UCSD-AML1 (cell line): Measurements from ENCODE around the gene ZNF239.
"Not testable (repeated sequence)": the region's sequence is repeated elsewhere in the genome, so short reads cannot be mapped to it uniquely, and the experiment has no call there.

Source experiments
- DNase-seq: peaks from one replicate; lab custom pipeline; 2025; ENCODE audit not compliant: unreplicated experiment; lab: John Stamatoyannopoulos, UW

The ZNF239 gene

GRCh38 chr10:43584051-43584450 lies 9.6 kb upstream of the ZNF239 start:
- DNase-seq: no peak

GRCh38 chr10:43576580-43576979 lies 2.2 kb upstream of the ZNF239 start:
- no peak for DNase-seq

GRCh38 chr10:43576062-43576461 lies 1.6 kb upstream of the ZNF239 start:
- DNase-seq: no peak

- DNase-seq: no peak
Measured at GRCh38 chr10:43574906-43575305, 490 bp upstream of the ZNF239 start.

GRCh38 chr10:43573250-43574000 lies 991 bp downstream of the ZNF239 start:
- no peak for DNase-seq

- DNase-seq: no peak
Measured at GRCh38 chr10:43570971-43571370, 3.4 kb downstream of the ZNF239 start.

- no peak for DNase-seq
Measured at GRCh38 chr10:43569681-43570080, 4.7 kb downstream of the ZNF239 start.

GRCh38 chr10:43557214-43557613 lies 17.2 kb downstream of the ZNF239 start:
- no peak for DNase-seq

- not testable (repeated sequence) for DNase-seq
Measured at GRCh38 chr10:43543746-43544145, 30.7 kb downstream of the ZNF239 start.

GRCh38 chr10:43524434-43525247 lies 49.8 kb downstream of the ZNF239 start:
- DNase-seq: no peak
